ENCODE data around the gene SORT1. TPM values are rescaled to one million over a fixed set of nuclear protein-coding genes. Genes with fewer than 3 reads are reported as not detected.

Gene SORT1
- total and polyA plus RNA-seq, 2 of the 8 experiments (the other 6 are each of a cell fraction or from before 2014, with no cell fraction given), result 18.7 to 69.6 TPM

DNA sequence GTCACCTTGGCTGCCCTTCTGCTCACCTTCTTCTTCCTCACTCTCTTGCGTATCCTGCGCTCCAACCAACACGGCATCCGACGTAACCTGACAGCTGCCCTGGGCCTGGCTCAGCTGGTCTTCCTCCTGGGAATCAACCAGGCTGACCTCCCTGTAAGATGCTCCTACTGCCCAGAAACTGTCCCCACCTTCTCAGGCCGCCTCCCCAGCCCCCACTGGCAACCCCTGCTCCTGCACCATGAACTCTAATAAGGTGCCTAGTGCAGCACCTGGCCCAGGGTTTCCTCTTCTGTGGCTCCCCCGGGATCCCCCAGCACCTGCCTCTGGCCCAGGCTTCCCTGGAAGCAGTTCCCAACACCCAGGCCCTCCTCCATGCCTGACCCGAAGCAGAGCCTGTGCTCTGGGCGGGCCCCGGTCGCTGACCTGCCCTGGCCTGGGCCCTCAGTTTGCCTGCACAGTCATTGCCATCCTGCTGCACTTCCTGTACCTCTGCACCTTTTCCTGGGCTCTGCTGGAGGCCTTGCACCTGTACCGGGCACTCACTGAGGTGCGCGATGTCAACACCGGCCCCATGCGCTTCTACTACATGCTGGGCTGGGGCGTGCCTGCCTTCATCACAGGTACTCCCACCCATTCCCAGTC, 127.6 kb downstream of the SORT1 start:
- H2BK12ac ChIP-seq (ENCODE audit: low read depth, low read length), result no peak overlapping the region
- no peak overlapping the region for H3K14ac ChIP-seq (ENCODE audit: insufficient read length)
- no peak overlapping the region for H3K4ac ChIP-seq (replicated peaks; ENCODE audit: insufficient read length, low read depth, low read length)
- H4K91ac ChIP-seq (replicated peaks; ENCODE audit: insufficient read length, low read length), result no peak overlapping the region
- no peak overlapping the region for H3K27ac ChIP-seq (ENCODE audit: low read depth, low read length)
- no peak overlapping the region for H3K18ac ChIP-seq (ENCODE audit: extremely low read depth, low read length)
- FAIRE-seq (no peak), DNase-seq (ENCODE audit: low read depth in 1 of 2, low spot score in 2 of 2) (no peak)
- no peak overlapping the region for H3K4me3 ChIP-seq (ENCODE audit: extremely low read depth in 1 of 4, insufficient read depth in 2 of 4, low read depth in 3 of 4, low read length in 4 of 4)
- no peak overlapping the region for H4K8ac ChIP-seq (ENCODE audit: extremely low read depth, insufficient read depth, low read length)
- no peaks in the 10 kb centered on the region for H3K9me3 ChIP-seq (ENCODE audit: insufficient read depth in 2 of 2, low read depth in 1 of 2, low read length in 1 of 2)
- H3K23ac ChIP-seq (ENCODE audit: insufficient read length), result no peak overlapping the region
- peaks cover 9 to 26% (median 18%) of the 10 kb centered on the region in 4 experiments; a peak in 5 of 8 replicates for H3K36me3 ChIP-seq (ENCODE audit: control insufficient read depth in 2 of 4, insufficient read depth in 4 of 4, low read length in 3 of 4)
- no peaks in the 10 kb centered on the region for H3K79me2 ChIP-seq (ENCODE audit: control insufficient read depth in 1 of 2, insufficient read depth in 2 of 2, low read length in 2 of 2)
- no peaks in the 10 kb centered on the region for H3K23me2 ChIP-seq (ENCODE audit: low read depth, low read length)
- WGBS, 2 experiments (ENCODE audit: extremely low coverage in 1 of 2, insufficient coverage in 1 of 2, insufficient read length in 1 of 2, insufficient replicate concordance in 2 of 2, low coverage in 1 of 2, low lambda C conversion rate in 2 of 2, missing lambda C conversion rate in 1 of 2), result 88% methylated on average over 17 of the region's 17 CpGs; no CpG with 5 or more reads in 1 of the 2 experiments
- no peaks in the 10 kb centered on the region for H3K79me1 ChIP-seq (ENCODE audit: low read depth, low read length)
- H2BK120ac ChIP-seq (replicated peaks; ENCODE audit: low read depth, low read length), result no peak overlapping the region
- peaks cover 0 to 5% (median 1%) of the 10 kb centered on the region in 4 experiments; a peak in 3 of 7 replicates for H3K4me1 ChIP-seq (replicated peaks in 1 of 4; ENCODE audit: control insufficient read depth in 3 of 4, insufficient read depth in 4 of 4, low read length in 3 of 4)
- no peak overlapping the region for H2AK5ac ChIP-seq (ENCODE audit: low read depth, low read length)
- no peaks in the 10 kb centered on the region for H3K27me3 ChIP-seq (replicated peaks in 1 of 4; ENCODE audit: control insufficient read depth in 3 of 4, extremely low read depth in 1 of 4, insufficient read depth in 3 of 4, low read length in 3 of 4)
- no peak overlapping the region for H3K4me2 ChIP-seq (ENCODE audit: insufficient read depth in 1 of 2, low read depth in 2 of 2, low read length in 2 of 2)
- ChIA-PET POLR2A (ENCODE audit: partially characterized antibody) (interaction anchor here (1.2 kb wide), 1 partner anchor 23 kb away, joined by 3 read pairs; no protein-coding TSS in a partner anchor), CTCF (ENCODE audit: partially characterized antibody) (interaction anchor here (1.1 to 2.4 kb wide), 4 partner anchors 7 to 128 kb away, joined by 3 to 11 read pairs (median 5); partner anchors contain the start of gene SORT1)
- H2AFZ ChIP-seq (ENCODE audit: low read length), result no peak overlapping the region
- H2BK15ac ChIP-seq (ENCODE audit: low read length), result no peak overlapping the region
- no peak overlapping the region for H2BK20ac ChIP-seq (ENCODE audit: low read length)
- no peak overlapping the region for H3K56ac ChIP-seq (replicated peaks; ENCODE audit: insufficient read length, low read depth, low read length)
- H4K20me1 ChIP-seq (replicated peaks in 1 of 2; ENCODE audit: control insufficient read depth in 1 of 2, insufficient read depth in 2 of 2, low read length in 2 of 2), result peaks cover 0 to 10% of the 10 kb centered on the region in 2 experiments
- no peak overlapping the region; the same call in 1 of the 2 replicates for H2BK5ac ChIP-seq (ENCODE audit: low read depth, low read length)
- H4K5ac ChIP-seq (ENCODE audit: insufficient read length, low read depth, low read length), result no peak overlapping the region
- H3K9ac ChIP-seq (replicated peaks in 1 of 4; ENCODE audit: extremely low read depth in 1 of 4, low read depth in 3 of 4, low read length in 3 of 4), result no peak overlapping the region
- TF ChIP-seq SIX5 (IDR thresholded peaks at IDR 0.05; ENCODE audit: low read depth, low read length), result no peak
- no peak for TF ChIP-seq SP1 (IDR thresholded peaks at IDR 0.05; ENCODE audit: low read depth, low read length)
- TF ChIP-seq, protein P1, sequence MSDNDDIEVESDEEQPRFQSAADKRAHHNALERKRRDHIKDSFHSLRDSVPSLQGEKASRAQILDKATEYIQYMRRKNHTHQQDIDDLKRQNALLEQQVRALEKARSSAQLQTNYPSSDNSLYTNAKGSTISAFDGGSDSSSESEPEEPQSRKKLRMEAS (IDR thresholded peaks at IDR 0.05), result no peak
- no peak for TF ChIP-seq CHD1 (IDR thresholded peaks at IDR 0.05; ENCODE audit: low read depth, low read length)
- no peak for TF ChIP-seq SIRT6 (IDR thresholded peaks at IDR 0.05; ENCODE audit: low read length)
- TF ChIP-seq RXRA (IDR thresholded peaks at IDR 0.05; ENCODE audit: insufficient read depth, low read depth, low read length), result no peak
- TF ChIP-seq, protein P2, sequence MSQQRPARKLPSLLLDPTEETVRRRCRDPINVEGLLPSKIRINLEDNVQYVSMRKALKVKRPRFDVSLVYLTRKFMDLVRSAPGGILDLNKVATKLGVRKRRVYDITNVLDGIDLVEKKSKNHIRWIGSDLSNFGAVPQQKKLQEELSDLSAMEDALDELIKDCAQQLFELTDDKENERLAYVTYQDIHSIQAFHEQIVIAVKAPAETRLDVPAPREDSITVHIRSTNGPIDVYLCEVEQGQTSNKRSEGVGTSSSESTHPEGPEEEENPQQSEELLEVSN (IDR thresholded peaks at IDR 0.05), result no peak
- TF ChIP-seq HDAC2 (IDR thresholded peaks at IDR 0.05; ENCODE audit: borderline replicate concordance in 1 of 2, low read depth in 2 of 2, low read length in 2 of 2), result no peak
- TF ChIP-seq GTF2F1 (IDR thresholded peaks at IDR 0.05; ENCODE audit: borderline replicate concordance, low read depth, low read length), result no peak
- no peak for TF ChIP-seq CBX8 (IDR thresholded peaks at IDR 0.05; ENCODE audit: borderline replicate concordance, low read depth, low read length)
- TF ChIP-seq BACH1 (IDR thresholded peaks at IDR 0.05; ENCODE audit: low read length), result no peak
- no peak for TF ChIP-seq POLR2AphosphoS5 (IDR thresholded peaks at IDR 0.05; ENCODE audit: low read depth, low read length)
- TF ChIP-seq FOSL1 (IDR thresholded peaks at IDR 0.05; ENCODE audit: insufficient read depth, low read depth, low read length), result no peak
